BLaER1 treated with 17β-estradiol and CSF1 and Interleukin-3, amounts not matched to agents 10 nM and 100 nM (cell line): ENCODE measurements around the gene NRG3.
"Not testable (repeated sequence)": the region's sequence is repeated elsewhere in the genome, so short reads cannot be mapped to it uniquely, and the experiment has no call there.

Source experiments
- H3K27ac ChIP-seq, 11 experiments: shearing (Covaris generic); formaldehyde crosslinking; 2 replicates each; pipeline ENCODE4 v1.8.1; 2022
- H3K27me3 ChIP-seq, 11 experiments: shearing (Covaris generic); formaldehyde crosslinking; 2 replicates each; pipeline ENCODE4 v1.8.1; 2022
- H3K36me3 ChIP-seq, 11 experiments: shearing (Covaris generic); formaldehyde crosslinking; 2 replicates each; pipeline ENCODE4 v1.8.1; 2022
- H3K4me1 ChIP-seq, 10 experiments: shearing (Covaris generic); formaldehyde crosslinking; 2 replicates each; pipeline ENCODE4 v1.8.1; 2022
- H3K4me2 ChIP-seq, 11 experiments: shearing (Covaris generic); formaldehyde crosslinking; 2 replicates each; pipeline ENCODE4 v1.8.1; 2022
- H3K4me3 ChIP-seq, 10 experiments: shearing (Covaris generic); formaldehyde crosslinking; 2 replicates each; pipeline ENCODE4 v1.8.1; 2022
- H3K9ac ChIP-seq, 11 experiments: shearing (Covaris generic); formaldehyde crosslinking; 2 replicates each; pipeline ENCODE4 v1.8.1; 2022
- H3K9me3 ChIP-seq, 11 experiments: shearing (Covaris generic); formaldehyde crosslinking; replicated peaks in 1 of 11; 2 replicates each; pipeline ENCODE4 v1.8.1; 2022
- H4K20me1 ChIP-seq, 11 experiments: shearing (Covaris generic); formaldehyde crosslinking; 2 replicates each; pipeline ENCODE4 v1.8.1; 2022
- Cebpa-rat ChIP-seq, 11 experiments: shearing (Covaris generic); IDR thresholded peaks; 2 replicates each; pipeline ENCODE4 v1.8.1; 2022

Gene NRG3

DNA sequence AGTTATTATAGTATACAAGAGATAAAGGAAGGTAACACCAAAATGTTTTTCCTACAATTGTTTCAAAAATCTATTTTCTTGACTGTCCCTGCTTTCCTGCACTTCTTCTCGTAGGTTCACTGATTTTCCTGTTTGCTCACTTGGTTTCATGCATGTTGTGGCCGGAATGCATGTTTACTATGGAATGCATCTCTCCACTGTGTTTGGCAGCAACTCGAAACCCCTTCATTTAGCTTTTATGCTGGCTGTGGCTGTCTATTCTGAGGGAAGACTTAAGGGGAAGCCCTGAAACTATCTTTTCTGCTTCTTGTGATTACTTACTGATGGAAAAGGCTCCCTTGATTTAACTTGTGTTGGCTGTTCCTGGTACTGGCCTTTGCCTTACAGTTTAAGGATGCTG, 120.3 kb downstream of the NRG3 start:
- Histone ChIP-seq H3K36me3 (peaks cover 0 to 19% (median 0%) of the 10 kb centered on the region in 11 experiments; a peak in 4 of 22 replicates), H3K4me3 (no peak overlapping the region), H3K4me1 (no peaks in the 10 kb centered on the region), H3K27me3 (no peaks in the 10 kb centered on the region), H3K4me2 (no peak overlapping the region), H4K20me1 (peaks cover 0 to 39% (median 0%) of the 10 kb centered on the region in 11 experiments; a peak in 4 of 22 replicates), H3K9me3 (no peaks in the 10 kb centered on the region), H3K27ac (no peak overlapping the region), H3K9ac (no peak overlapping the region)
- TF ChIP-seq Cebpa-rat (IDR thresholded peaks at IDR 0.05): no peak

DNA sequence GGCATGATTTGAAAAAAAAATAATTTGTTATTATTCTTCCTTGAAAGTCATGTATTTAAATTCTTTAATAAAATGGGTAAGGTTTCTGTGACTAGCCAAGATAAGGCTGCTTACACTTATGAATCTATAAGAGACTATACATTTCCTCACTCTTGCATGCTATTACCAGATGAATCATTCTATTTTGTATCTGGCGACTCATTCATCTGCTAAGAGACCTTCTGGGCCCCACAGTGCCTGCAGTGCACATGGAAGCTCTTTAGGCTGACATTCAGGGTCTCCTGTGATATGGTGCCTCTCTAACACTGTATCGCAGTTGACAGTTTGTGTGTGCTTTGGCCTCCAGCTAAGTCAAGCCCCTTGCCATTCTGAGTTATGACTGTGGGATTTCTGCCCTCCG, 121.9 kb downstream of the NRG3 start:
- TF ChIP-seq Cebpa-rat (IDR thresholded peaks at IDR 0.05): no peak
- Histone ChIP-seq H3K4me2 (no peak overlapping the region), H3K9ac (no peak overlapping the region), H3K36me3 (peaks cover 0 to 19% (median 0%) of the 10 kb centered on the region in 11 experiments; a peak in 4 of 22 replicates), H3K4me1 (no peaks in the 10 kb centered on the region), H3K27me3 (no peaks in the 10 kb centered on the region), H3K4me3 (no peak overlapping the region), H4K20me1 (peaks cover 0 to 35% (median 0%) of the 10 kb centered on the region in 11 experiments; a peak in 4 of 22 replicates), H3K27ac (no peak overlapping the region), H3K9me3 (no peaks in the 10 kb centered on the region)

DNA sequence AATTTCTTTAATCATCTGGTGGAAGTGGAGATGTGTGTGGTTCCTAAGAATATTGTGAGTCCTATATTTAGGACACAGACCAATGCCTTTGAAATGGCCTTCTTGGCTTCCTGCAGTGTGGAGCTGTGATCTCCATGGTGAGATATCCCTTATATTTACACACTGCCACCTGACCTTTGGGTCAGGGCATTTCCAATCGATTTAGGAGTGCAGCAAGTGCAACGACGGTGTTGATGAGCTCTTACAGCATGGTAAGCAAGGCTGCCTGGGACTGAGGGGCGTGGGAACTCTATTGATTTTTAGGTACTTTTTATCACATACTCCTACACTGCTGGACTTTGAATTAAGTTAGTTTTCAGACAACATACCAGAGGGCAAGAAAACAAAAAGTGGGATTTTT, 146.0 kb downstream of the NRG3 start:
- H3K4me3 ChIP-seq: no peak overlapping the region; a peak in 1 of 20 replicates
- no peaks in the 10 kb centered on the region for H3K27me3 ChIP-seq
- peaks cover 0 to 17% (median 8%) of the 10 kb centered on the region in 11 experiments; a peak in 13 of 22 replicates for H3K9me3 ChIP-seq
- H3K4me2 ChIP-seq: no peak overlapping the region
- no peak for TF ChIP-seq Cebpa-rat (IDR thresholded peaks at IDR 0.05)
- H3K9ac ChIP-seq: no peak overlapping the region
- no peaks in the 10 kb centered on the region for H3K4me1 ChIP-seq
- peaks cover 0 to 11% (median 0%) of the 10 kb centered on the region in 11 experiments; a peak in 3 of 22 replicates for H3K36me3 ChIP-seq
- peaks cover 0 to 19% (median 0%) of the 10 kb centered on the region in 11 experiments; a peak in 2 of 22 replicates for H4K20me1 ChIP-seq
- no peak overlapping the region for H3K27ac ChIP-seq

DNA sequence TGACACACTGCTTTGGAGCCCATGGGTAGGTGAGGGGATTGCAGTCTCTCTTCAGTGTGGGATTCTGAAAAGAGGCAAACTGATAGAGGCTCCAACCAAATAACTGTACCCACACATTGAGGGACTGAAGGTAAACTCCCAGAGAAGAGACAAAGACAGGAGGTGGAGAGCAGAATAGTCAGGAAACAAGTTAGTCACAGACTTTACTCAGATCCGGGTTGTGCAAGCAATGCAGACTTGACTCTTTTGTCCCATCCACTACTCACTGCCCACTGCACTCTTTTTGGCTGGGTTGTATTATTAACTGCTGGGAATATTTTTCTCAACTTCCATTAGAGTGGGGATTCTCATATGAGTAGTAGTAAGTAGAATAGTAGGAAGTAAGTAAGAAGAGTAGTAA, 152.7 kb downstream of the NRG3 start:
- Histone ChIP-seq H3K36me3 (no peaks in the 10 kb centered on the region; a peak in 1 of 22 replicates), H3K9ac (no peak overlapping the region), H3K27ac (no peak overlapping the region), H4K20me1 (peaks cover 0 to 29% (median 0%) of the 10 kb centered on the region in 11 experiments; a peak in 2 of 22 replicates), H3K27me3 (no peaks in the 10 kb centered on the region), H3K9me3 (no peaks in the 10 kb centered on the region), H3K4me2 (no peak overlapping the region), H3K4me3 (no peak overlapping the region), H3K4me1 (peaks cover 0 to 24% (median 13%) of the 10 kb centered on the region in 10 experiments; a peak in 12 of 20 replicates)
- no peak for TF ChIP-seq Cebpa-rat (IDR thresholded peaks at IDR 0.05)

DNA sequence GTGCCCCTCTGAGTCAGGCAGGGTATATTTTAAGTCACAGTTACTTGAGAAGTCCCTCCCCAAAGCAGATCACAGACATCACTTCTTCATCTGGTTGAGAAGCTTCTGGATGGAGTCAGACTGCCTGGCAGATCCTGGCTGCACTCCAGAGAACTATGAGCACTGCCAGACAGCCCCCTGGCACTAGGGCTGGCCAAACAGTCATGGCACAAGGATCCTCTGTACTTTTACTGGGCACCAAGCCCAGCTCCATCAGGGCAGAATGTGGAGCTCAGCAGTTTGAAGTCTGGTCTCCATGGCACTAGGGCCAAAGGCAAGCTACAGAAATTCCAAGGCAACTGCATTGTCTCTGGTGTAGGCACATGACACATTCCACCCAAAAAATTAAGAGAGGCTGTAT, 162.1 kb downstream of the NRG3 start:
- H3K4me3 ChIP-seq: no peak overlapping the region
- peaks cover 0 to 9% (median 0%) of the 10 kb centered on the region in 11 experiments; a peak in 1 of 22 replicates for H4K20me1 ChIP-seq
- no peaks in the 10 kb centered on the region for H3K9me3 ChIP-seq
- H3K27ac ChIP-seq: no peak overlapping the region
- H3K27me3 ChIP-seq: no peaks in the 10 kb centered on the region
- H3K9ac ChIP-seq: no peak overlapping the region
- TF ChIP-seq Cebpa-rat (IDR thresholded peaks at IDR 0.05): no peak
- peaks cover 0 to 34% (median 11%) of the 10 kb centered on the region in 11 experiments; a peak in 11 of 22 replicates for H3K36me3 ChIP-seq
- H3K4me2 ChIP-seq: no peak overlapping the region
- peaks cover 0 to 18% (median 2%) of the 10 kb centered on the region in 10 experiments; a peak in 6 of 20 replicates for H3K4me1 ChIP-seq

DNA sequence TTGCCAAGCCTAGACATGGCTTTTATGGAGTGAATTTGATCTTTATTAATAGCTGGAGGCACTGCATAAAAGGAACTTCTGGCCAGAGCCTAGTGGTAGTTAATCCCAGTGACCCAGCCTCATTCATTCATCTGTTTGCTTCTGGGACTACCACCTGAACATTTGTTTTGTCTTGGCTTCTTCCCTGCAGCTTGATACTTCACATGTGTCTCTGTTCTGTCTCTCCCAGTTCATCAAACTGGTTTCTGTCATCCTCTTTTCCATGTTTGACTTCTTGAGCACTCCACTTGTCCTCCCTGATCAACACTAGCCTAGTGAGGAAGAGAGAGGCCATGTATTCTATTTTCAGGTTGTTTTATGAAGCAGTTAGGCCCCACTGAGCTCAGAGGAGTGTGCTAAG, 163.6 kb downstream of the NRG3 start:
- Histone ChIP-seq H3K27me3 (no peaks in the 10 kb centered on the region), H3K9me3 (peaks cover 0 to under 1% (median 0%) of the 10 kb centered on the region in 11 experiments; a peak in 1 of 22 replicates), H4K20me1 (peaks cover 0 to 3% (median 0%) of the 10 kb centered on the region in 11 experiments; a peak in 1 of 22 replicates), H3K4me2 (no peak overlapping the region), H3K36me3 (peaks cover 0 to 34% (median 11%) of the 10 kb centered on the region in 11 experiments; a peak in 11 of 22 replicates), H3K4me3 (no peak overlapping the region), H3K4me1 (peaks cover 0 to 8% (median 2%) of the 10 kb centered on the region in 10 experiments; a peak in 6 of 20 replicates), H3K27ac (no peak overlapping the region), H3K9ac (no peak overlapping the region)
- TF ChIP-seq Cebpa-rat (IDR thresholded peaks at IDR 0.05): no peak

DNA sequence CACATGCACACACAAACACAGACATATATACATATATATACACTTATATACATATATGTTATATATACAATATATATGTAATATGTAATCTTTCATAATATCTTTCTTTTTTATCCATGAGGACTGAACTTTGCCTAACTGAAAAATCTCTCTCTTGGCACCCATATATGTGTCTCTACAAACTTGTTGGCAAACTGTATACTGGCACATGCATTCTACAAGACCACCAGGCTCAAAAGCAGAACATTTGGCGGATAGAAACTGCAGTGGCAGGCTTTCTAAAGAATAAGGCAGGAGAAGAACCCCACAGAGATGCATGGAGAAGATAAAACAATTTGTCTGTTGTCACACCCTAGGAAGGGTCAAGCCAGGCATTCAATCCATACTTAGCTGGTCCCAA, 165.3 kb downstream of the NRG3 start:
- Histone ChIP-seq H3K4me2 (no peak overlapping the region), H3K4me1 (no peaks in the 10 kb centered on the region), H4K20me1 (no peaks in the 10 kb centered on the region; a peak in 1 of 22 replicates), H3K27me3 (no peaks in the 10 kb centered on the region), H3K36me3 (peaks cover 0 to 39% (median 15%) of the 10 kb centered on the region in 11 experiments; a peak in 11 of 22 replicates), H3K27ac (no peak overlapping the region), H3K9me3 (peaks cover 0 to 8% (median 5%) of the 10 kb centered on the region in 11 experiments; a peak in 12 of 22 replicates), H3K9ac (no peak overlapping the region), H3K4me3 (no peak overlapping the region)
- TF ChIP-seq Cebpa-rat (IDR thresholded peaks at IDR 0.05): no peak

DNA sequence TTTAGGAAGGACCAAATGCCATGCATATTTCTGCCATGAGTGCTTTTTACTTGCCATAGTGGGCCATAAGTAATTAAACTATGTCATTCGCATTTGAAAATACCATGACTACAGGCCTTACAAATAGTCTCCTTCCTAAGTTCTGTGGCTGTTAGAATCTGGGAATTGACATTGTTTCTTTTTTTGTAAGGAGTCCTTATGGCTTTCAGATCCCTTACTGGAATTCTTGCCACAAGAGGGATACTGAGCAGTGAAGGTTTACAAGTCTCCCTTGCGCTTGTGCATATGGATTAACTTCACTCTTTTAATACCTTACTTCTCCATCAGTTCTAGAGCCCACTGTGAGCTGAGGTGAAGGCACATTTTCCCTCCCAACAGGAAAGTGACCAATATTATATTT, 166.0 kb downstream of the NRG3 start:
- peaks cover 0 to 35% (median 15%) of the 10 kb centered on the region in 11 experiments; a peak in 11 of 22 replicates for H3K36me3 ChIP-seq
- no peak for TF ChIP-seq Cebpa-rat (IDR thresholded peaks at IDR 0.05)

DNA sequence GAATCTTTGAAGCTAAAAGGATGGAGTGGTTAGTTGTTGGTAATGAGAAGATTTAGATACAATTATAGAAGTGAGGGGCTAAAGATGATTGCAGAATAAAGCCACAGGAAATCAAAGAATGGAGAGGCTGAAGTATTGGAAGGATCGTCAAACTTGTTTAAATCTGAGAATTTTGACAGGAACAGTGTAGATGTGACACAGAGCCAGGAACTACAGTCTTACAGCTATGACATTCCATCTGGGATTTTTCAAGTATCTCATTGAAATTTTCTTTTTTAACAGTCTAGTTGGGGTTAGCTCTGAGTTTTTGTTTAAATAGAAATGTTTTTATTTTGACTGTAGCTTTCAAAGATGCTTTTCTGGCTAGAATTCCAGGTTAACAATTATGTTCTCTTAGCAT, 181.4 kb downstream of the NRG3 start:
- Histone ChIP-seq H3K4me1 (no peaks in the 10 kb centered on the region), H3K4me2 (no peak overlapping the region), H3K27me3 (no peaks in the 10 kb centered on the region), H3K27ac (no peak overlapping the region), H3K9me3 (peaks cover 0 to 22% (median 0%) of the 10 kb centered on the region in 11 experiments; a peak in 4 of 22 replicates), H4K20me1 (peaks cover 0 to 3% (median 0%) of the 10 kb centered on the region in 11 experiments; a peak in 2 of 22 replicates), H3K4me3 (no peak overlapping the region), H3K9ac (no peak overlapping the region), H3K36me3 (peaks cover 0 to 27% (median 0%) of the 10 kb centered on the region in 11 experiments; a peak in 5 of 22 replicates)
- no peak for TF ChIP-seq Cebpa-rat (IDR thresholded peaks at IDR 0.05)

More for the DNA sequence above, 166.0 kb downstream of the NRG3 start:
- peaks cover 0 to 8% (median 5%) of the 10 kb centered on the region in 11 experiments; a peak in 12 of 22 replicates for H3K9me3 ChIP-seq
- H3K4me1 ChIP-seq: no peaks in the 10 kb centered on the region
- no peaks in the 10 kb centered on the region; a peak in 1 of 22 replicates for H4K20me1 ChIP-seq
- no peak overlapping the region for H3K4me2 ChIP-seq
- H3K9ac ChIP-seq: no peak overlapping the region
- H3K27me3 ChIP-seq: no peaks in the 10 kb centered on the region
- H3K27ac ChIP-seq: no peak overlapping the region
- no peak overlapping the region for H3K4me3 ChIP-seq

DNA sequence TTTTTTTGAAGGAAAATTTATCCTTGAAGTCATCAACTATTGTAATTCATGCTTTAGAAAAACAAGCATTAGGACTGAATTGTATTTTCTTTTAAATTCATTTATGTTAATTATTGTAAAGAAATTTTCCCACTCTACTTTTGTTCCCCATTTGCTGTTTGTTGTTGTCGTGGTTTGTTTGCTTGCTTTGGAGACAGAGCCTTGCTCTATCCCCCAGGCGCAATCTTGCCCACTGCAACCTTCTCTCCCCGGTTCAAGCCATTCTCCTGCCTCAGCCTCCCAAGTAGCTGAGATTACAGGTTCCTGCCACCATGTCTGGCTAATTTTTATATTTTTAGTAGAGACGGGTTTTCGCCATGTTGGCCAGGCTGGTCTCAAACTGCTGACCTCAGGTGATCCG, 192.2 kb downstream of the NRG3 start:
- Histone ChIP-seq H3K4me1 (peaks cover 0 to 17% (median 0%) of the 10 kb centered on the region in 10 experiments; a peak in 5 of 20 replicates), H3K36me3 (peaks cover 0 to 15% (median 0%) of the 10 kb centered on the region in 11 experiments; a peak in 3 of 22 replicates)
- not testable (repeated sequence) for H3K4me2 ChIP-seq, H3K9me3 ChIP-seq, H4K20me1 ChIP-seq, H3K9ac ChIP-seq, H3K27me3 ChIP-seq, H3K27ac ChIP-seq, H3K4me3 ChIP-seq
